ENCODE measurements around the gene FZD8.

Gene FZD8

DNA sequence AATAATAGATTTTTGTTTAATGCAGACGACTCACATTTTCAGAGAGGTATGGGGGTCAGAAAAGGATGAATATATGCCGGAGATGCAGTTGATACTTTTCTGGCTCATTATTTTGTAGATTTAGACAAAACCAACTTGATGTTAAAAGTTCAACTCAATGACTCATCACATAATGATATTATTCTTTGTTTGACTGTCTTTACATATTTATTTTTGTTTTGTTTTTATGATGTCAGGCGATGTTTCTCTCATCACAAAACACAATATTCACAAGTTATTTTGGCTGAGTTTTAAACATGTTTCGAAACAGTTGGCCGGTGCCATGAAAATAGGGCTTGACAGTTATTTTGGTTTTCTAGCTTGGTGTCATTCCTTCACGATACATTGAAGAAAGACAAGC lies 35.7 kb downstream of the FZD8 start:
- no peak overlapping the region for H3K27ac ChIP-seq (replicated peaks)
- no peak overlapping the region for H3K4me3 ChIP-seq (replicated peaks; ENCODE audit: insufficient read depth, low read length)
- TF ChIP-seq GABPA (IDR thresholded peaks at IDR 0.05; ENCODE audit: low read depth) (no peak), POLR2AphosphoS5 (IDR thresholded peaks at IDR 0.05; ENCODE audit: low read depth) (no peak), SPI1 (IDR thresholded peaks at IDR 0.05; ENCODE audit: borderline replicate concordance, low read depth) (no peak)
- TF ChIP-seq, protein P1, sequence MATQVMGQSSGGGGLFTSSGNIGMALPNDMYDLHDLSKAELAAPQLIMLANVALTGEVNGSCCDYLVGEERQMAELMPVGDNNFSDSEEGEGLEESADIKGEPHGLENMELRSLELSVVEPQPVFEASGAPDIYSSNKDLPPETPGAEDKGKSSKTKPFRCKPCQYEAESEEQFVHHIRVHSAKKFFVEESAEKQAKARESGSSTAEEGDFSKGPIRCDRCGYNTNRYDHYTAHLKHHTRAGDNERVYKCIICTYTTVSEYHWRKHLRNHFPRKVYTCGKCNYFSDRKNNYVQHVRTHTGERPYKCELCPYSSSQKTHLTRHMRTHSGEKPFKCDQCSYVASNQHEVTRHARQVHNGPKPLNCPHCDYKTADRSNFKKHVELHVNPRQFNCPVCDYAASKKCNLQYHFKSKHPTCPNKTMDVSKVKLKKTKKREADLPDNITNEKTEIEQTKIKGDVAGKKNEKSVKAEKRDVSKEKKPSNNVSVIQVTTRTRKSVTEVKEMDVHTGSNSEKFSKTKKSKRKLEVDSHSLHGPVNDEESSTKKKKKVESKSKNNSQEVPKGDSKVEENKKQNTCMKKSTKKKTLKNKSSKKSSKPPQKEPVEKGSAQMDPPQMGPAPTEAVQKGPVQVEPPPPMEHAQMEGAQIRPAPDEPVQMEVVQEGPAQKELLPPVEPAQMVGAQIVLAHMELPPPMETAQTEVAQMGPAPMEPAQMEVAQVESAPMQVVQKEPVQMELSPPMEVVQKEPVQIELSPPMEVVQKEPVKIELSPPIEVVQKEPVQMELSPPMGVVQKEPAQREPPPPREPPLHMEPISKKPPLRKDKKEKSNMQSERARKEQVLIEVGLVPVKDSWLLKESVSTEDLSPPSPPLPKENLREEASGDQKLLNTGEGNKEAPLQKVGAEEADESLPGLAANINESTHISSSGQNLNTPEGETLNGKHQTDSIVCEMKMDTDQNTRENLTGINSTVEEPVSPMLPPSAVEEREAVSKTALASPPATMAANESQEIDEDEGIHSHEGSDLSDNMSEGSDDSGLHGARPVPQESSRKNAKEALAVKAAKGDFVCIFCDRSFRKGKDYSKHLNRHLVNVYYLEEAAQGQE (IDR thresholded peaks at IDR 0.05; ENCODE audit: insufficient replicate concordance, low read depth), result no peak
- TF ChIP-seq, protein P2, sequence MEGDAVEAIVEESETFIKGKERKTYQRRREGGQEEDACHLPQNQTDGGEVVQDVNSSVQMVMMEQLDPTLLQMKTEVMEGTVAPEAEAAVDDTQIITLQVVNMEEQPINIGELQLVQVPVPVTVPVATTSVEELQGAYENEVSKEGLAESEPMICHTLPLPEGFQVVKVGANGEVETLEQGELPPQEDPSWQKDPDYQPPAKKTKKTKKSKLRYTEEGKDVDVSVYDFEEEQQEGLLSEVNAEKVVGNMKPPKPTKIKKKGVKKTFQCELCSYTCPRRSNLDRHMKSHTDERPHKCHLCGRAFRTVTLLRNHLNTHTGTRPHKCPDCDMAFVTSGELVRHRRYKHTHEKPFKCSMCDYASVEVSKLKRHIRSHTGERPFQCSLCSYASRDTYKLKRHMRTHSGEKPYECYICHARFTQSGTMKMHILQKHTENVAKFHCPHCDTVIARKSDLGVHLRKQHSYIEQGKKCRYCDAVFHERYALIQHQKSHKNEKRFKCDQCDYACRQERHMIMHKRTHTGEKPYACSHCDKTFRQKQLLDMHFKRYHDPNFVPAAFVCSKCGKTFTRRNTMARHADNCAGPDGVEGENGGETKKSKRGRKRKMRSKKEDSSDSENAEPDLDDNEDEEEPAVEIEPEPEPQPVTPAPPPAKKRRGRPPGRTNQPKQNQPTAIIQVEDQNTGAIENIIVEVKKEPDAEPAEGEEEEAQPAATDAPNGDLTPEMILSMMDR (IDR thresholded peaks at IDR 0.05; ENCODE audit: insufficient read depth, low read length), result no peak
- no peak for DNase-seq (ENCODE audit: low read depth in 1 of 2, low spot score in 1 of 2)
- H3K27me3 ChIP-seq (ENCODE audit: insufficient read depth, poor library complexity, severe bottlenecking), result peaks cover 15% of the 10 kb centered on the region

DNA sequence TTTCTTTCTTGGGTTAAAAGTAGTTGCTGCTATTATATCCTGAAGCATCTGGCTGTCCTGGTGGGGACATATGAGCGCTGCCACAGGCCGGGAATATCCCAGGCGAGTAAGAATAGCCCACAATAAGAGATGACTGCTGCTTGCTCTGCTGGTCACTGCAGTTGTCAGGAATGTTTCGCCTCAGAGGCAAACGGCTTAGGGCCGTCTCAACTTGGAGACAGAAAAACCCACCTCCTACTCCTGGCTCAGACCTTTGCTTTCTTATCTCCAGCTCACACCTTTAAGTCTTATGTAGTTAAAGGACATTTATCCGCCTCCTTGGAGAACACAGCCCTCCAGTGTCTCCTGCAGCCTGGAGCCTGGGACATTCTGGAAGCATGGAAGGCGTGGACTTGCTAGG lies 36.9 kb downstream of the FZD8 start, which contains the start of gene GJD4:
GJD4 (plus strand) TSS at position 151 of the 400 bp plus-strand sequence; CDS start at position 378, 227 bp downstream.
- peaks cover 15% of the 10 kb centered on the region for H3K27me3 ChIP-seq (ENCODE audit: insufficient read depth, poor library complexity, severe bottlenecking)
- H3K27ac ChIP-seq (replicated peaks), result no peak within 1 kb of the TSS
- no peak for DNase-seq (ENCODE audit: low read depth in 1 of 2, low spot score in 1 of 2)
- no peak within 1 kb of the TSS for H3K4me3 ChIP-seq (replicated peaks; ENCODE audit: insufficient read depth, low read length)
- TF ChIP-seq SPI1 (IDR thresholded peaks at IDR 0.05; ENCODE audit: borderline replicate concordance, low read depth) (no peak), POLR2AphosphoS5 (IDR thresholded peaks at IDR 0.05; ENCODE audit: low read depth) (no peak), GABPA (IDR thresholded peaks at IDR 0.05; ENCODE audit: low read depth) (no peak)
- TF ChIP-seq, protein P1 (IDR thresholded peaks at IDR 0.05; ENCODE audit: insufficient replicate concordance, low read depth), result no peak
- TF ChIP-seq, protein P2 (IDR thresholded peaks at IDR 0.05; ENCODE audit: insufficient read depth, low read length), result no peak

DNA sequence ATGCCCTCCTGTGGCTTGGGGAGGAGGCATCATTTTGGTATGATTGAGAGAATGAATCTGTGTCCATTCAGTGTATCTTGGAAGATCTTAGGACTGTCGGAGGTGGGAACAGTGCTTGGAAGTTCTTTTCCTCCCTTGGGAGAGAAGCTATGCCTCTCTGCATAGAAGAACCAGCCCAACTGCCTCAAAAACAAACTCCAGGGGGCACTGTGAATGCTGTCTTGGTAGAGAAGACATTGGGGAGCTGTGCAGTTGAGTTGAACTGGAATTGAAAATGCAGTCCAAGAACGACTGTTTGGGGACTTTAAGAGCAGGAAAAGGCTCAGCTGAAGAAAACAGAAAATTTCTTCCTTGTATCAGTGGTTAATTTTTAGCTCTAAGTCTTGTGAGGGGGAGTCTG lies 41.9 kb downstream of the FZD8 start:
- Histone ChIP-seq H3K27ac (replicated peaks) (no peak overlapping the region), H3K4me3 (replicated peaks; ENCODE audit: insufficient read depth, low read length) (no peak overlapping the region), H3K27me3 (ENCODE audit: insufficient read depth, poor library complexity, severe bottlenecking) (no peaks in the 10 kb centered on the region)
- no peak for TF ChIP-seq POLR2AphosphoS5 (IDR thresholded peaks at IDR 0.05; ENCODE audit: low read depth)
- TF ChIP-seq SPI1 (IDR thresholded peaks at IDR 0.05; ENCODE audit: borderline replicate concordance, low read depth), result no peak
- no peak for TF ChIP-seq GABPA (IDR thresholded peaks at IDR 0.05; ENCODE audit: low read depth)
- TF ChIP-seq, protein P1 (IDR thresholded peaks at IDR 0.05; ENCODE audit: insufficient replicate concordance, low read depth), result no peak
- no peak for DNase-seq (ENCODE audit: low read depth in 1 of 2, low spot score in 1 of 2)
